OCI-LY3 (cell line): ENCODE data around the gene LAMC2.

ENCODE experiments used
- CTCF ChIP-seq: fragments of 200-600, 300-600 bp; sonication (generic); IDR thresholded peaks from 2 replicates; pipeline ENCODE4 v1.5.1; 2014; ENCODE audit warnings: antibody characterized with exemption, low read length, low read depth
- EZH2phosphoT487 ChIP-seq: fragments of 200-600 bp; shearing (Covaris generic); IDR thresholded peaks from 2 replicates; pipeline ENCODE4 v1.6.1; 2018; ENCODE audit warnings: antibody characterized with exemption, mixed run types, low read depth

GRCh38 chr1:183152180-183152579 lies 33.9 kb upstream of the LAMC2 start:
- TF ChIP-seq CTCF = no peak
- TF ChIP-seq EZH2phosphoT487 = no peak
